Activated CD8-positive, alpha-beta T cell treated with anti-CD3 and anti-CD28 coated beads, Interleukin-2, amount 10 ng/mL, durations not matched to agents 7 days and 5 days (primary cell): ENCODE measurements around the gene PAGE2. TPM values are rescaled to one million over a fixed set of nuclear protein-coding genes. Genes with fewer than 3 reads are reported as not detected.
"Not testable (repeated sequence)": the region's sequence is repeated elsewhere in the genome, so short reads cannot be mapped to it uniquely, and the experiment has no call there.

Experiments
- ATAC-seq: fragments of 150-1000 bp; cut with Tn5 transposase; one replicate; pipeline ENCODE4 v1.10.0; 2021; ENCODE audit warnings: moderate library complexity
- CTCF ChIA-PET: fragments of 350-600 bp; sonication (Branson Sonifier 250); formaldehyde crosslinking; loops from one replicate; lab custom pipeline; 2021; ENCODE audit warnings: antibody characterized with exemption; lab: Charles Lee
- POLR2A ChIA-PET: fragments of 350-600 bp; sonication (Branson Sonifier 250); formaldehyde crosslinking; loops from one replicate; lab custom pipeline; 2021; ENCODE audit warnings: antibody characterized with exemption; lab: Charles Lee
- DNase-seq: peaks from one replicate; pipeline ENCODE4 v3.0.0-alpha.2; 2020
- H3K27ac Mint-ChIP-seq: one replicate; pipeline ENCODE4 v1.8.0; 2021; ENCODE audit warnings: mild to moderate bottlenecking, mixed read lengths
- H3K27me3 Mint-ChIP-seq: one replicate; pipeline ENCODE4 v1.8.0; 2021; ENCODE audit warnings: low read depth, mixed read lengths
- H3K36me3 Mint-ChIP-seq: one replicate; pipeline ENCODE4 v1.8.0; 2021; ENCODE audit warnings: low read depth, mixed read lengths
- H3K4me1 Mint-ChIP-seq: one replicate; pipeline ENCODE4 v1.8.0; 2021; ENCODE audit warnings: low read depth, mixed read lengths
- H3K4me3 Mint-ChIP-seq: one replicate; pipeline ENCODE4 v1.8.0; 2021; ENCODE audit warnings: mild to moderate bottlenecking, mixed read lengths
- H3K9me3 Mint-ChIP-seq: one replicate; pipeline ENCODE4 v1.8.0; 2022; ENCODE audit warnings: mixed read lengths; ENCODE audit not compliant: insufficient read depth
- total RNA-seq, 2 experiments: library from RNA; stranded (reverse); gene quantifications; one replicate each; pipeline ENCODE4 v1.2.3, GENCODE V29; 2021

Gene PAGE2
- total RNA-seq, 2 experiments from 2014 or later = not detected

DNA sequence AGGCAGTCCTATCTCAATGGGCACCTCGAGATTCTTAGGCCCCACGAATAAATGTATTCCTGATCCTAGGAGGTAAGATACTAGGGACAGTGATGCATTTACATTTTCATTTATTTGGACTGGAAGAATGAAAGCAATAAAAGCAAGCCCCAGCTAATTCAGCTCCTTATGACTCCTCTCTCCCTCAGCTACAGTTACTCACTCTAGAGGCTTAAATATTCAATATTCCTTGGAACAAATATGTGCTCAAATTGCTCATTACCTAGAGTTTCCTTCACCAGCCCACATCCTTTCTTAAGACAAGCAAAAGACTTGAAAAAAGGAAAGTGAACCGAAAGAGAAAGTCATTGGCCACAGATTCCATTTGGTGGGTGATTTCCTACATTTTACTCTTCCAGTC, 13.9 kb downstream of the PAGE2 start:
- H3K27me3 Mint-ChIP-seq = peaks cover 2% of the 10 kb centered on the region
- H3K4me1 Mint-ChIP-seq = peaks cover 6% of the 10 kb centered on the region
- ATAC-seq (no peak), DNase-seq (no peak)
- ChIA-PET CTCF (no interaction called here), POLR2A (no interaction called here)
- H3K4me3 Mint-ChIP-seq = no peak overlapping the region
- H3K36me3 Mint-ChIP-seq = no peaks in the 10 kb centered on the region
- no peaks in the 10 kb centered on the region for H3K9me3 Mint-ChIP-seq
- H3K27ac Mint-ChIP-seq = no peak overlapping the region

DNA sequence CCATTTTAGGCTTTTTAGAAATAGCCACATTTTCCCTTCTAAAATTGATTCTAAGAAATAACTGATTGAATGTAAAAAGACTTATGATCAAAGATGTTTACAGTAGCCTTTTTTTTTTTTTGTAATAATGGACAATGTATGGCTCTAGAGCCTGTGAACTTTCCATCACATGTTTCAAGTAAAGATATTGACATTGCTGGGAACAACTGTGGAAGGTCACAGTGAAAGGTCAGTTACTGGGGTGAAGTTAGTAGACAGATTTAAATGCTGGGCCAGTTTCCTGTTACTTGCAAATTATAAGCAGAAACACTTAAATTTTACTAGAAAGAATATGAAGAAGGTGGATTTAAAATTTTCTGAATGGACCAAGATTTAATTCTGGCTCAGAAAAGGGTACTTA, 18.4 kb downstream of the PAGE2 start:
- Mint-ChIP-seq H3K27ac (no peak overlapping the region), H3K27me3 (no peaks in the 10 kb centered on the region), H3K36me3 (no peaks in the 10 kb centered on the region), H3K9me3 (no peaks in the 10 kb centered on the region), H3K4me3 (no peak overlapping the region), H3K4me1 (peaks cover 6% of the 10 kb centered on the region)
- ATAC-seq (no peak), DNase-seq (no peak)
- CTCF ChIA-PET = no interaction called here
- POLR2A ChIA-PET = no interaction called here

- Mint-ChIP-seq H3K9me3 (no peaks in the 10 kb centered on the region), H3K27me3 (no peaks in the 10 kb centered on the region)
These were observed 19.1 kb downstream of the PAGE2 start for GRCh38 chrX:55107911-55108310.

GRCh38 chrX:55109306-55109705, 20.5 kb downstream of the PAGE2 start:
- Mint-ChIP-seq H3K4me3 (no peak overlapping the region), H3K36me3 (no peaks in the 10 kb centered on the region), H3K27ac (no peak overlapping the region), H3K4me1 (no peaks in the 10 kb centered on the region), H3K27me3 (no peaks in the 10 kb centered on the region), H3K9me3 (no peaks in the 10 kb centered on the region)
- ChIA-PET POLR2A (no interaction called here), CTCF (no interaction called here)
- DNase-seq = no peak
- ATAC-seq = no peak

More at GRCh38 chrX:55107911-55108310, 19.1 kb downstream of the PAGE2 start:
- POLR2A ChIA-PET = no interaction called here
- CTCF ChIA-PET = no interaction called here
- Mint-ChIP-seq H3K36me3 (no peaks in the 10 kb centered on the region), H3K27ac (no peak overlapping the region), H3K4me3 (no peak overlapping the region), H3K4me1 (peaks cover 4% of the 10 kb centered on the region)
- ATAC-seq (no peak), DNase-seq (no peak)

DNA sequence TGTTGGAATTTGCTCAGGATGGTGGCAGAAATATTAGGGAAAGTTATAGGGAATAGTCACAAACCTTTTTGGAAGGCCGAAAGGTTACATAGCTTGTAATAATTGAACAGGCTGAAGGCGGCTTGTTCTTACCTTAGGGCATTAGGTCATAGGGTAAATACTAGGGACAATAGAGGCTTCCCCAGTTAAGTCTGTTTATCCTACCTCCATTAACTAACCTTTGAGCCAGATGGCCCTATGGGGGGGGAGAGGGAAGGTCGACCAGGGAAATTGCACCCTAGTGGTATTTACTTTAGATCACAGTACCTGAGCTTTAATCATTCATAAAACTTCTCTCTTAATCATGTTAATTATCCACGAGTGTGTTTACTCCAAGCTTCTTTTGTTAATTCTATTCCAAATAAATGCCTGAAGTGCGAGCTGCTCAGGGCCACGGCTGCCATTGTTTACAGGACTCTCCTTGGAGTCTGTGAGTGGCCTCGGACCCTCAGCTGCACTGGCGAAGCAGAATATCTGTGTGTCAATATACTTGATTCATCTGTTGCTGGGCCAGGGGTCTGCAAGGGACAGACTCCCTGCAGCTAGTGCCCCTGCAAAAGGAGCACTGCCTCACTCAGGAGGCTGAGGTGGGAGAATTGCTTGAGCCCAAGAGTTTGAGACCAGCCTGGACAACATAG, 22.9 kb downstream of the PAGE2 start:
- POLR2A ChIA-PET = no interaction called here
- CTCF ChIA-PET = no interaction called here

DNA sequence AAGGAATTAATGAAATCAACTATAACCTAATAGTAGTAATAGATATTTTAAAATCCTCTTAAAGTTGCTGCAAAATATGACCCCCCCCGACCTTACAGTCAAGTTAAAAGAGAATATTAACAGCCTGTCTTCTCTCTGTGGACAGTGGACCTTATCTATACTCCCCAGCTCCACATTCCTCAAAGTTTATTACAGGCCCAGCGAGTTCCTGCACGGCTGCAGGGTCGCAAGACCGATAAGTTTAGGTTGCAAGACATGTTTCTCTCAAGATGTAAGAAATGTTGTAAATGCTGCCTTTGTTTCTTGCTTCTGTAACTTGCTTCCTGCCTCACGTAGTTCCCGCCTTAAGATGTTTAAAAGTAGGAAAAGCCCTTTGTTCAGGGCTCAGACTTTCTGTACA, 27.8 kb downstream of the PAGE2 start:
- CTCF ChIA-PET, H3K9me3 Mint-ChIP-seq, H3K27me3 Mint-ChIP-seq, H3K27ac Mint-ChIP-seq, ATAC-seq, H3K4me3 Mint-ChIP-seq, POLR2A ChIA-PET, DNase-seq, H3K36me3 Mint-ChIP-seq: not testable (repeated sequence)
- H3K4me1 Mint-ChIP-seq = peaks cover 27% of the 10 kb centered on the region

More for the DNA sequence above, 22.9 kb downstream of the PAGE2 start:
- DNase-seq (no peak), ATAC-seq (no peak)
- no peaks in the 10 kb centered on the region for H3K36me3 Mint-ChIP-seq
- H3K9me3 Mint-ChIP-seq = no peaks in the 10 kb centered on the region
- no peaks in the 10 kb centered on the region for H3K4me1 Mint-ChIP-seq
- H3K4me3 Mint-ChIP-seq = no peak overlapping the region
- H3K27ac Mint-ChIP-seq = no peak overlapping the region
- H3K27me3 Mint-ChIP-seq = no peaks in the 10 kb centered on the region

- DNase-seq (peak; percentile 44), ATAC-seq (peak; percentile 55)
- Mint-ChIP-seq H3K4me1 (peaks cover 27% of the 10 kb centered on the region), H3K27me3 (peaks cover under 1% of the 10 kb centered on the region), H3K27ac (no peak overlapping the region), H3K9me3 (no peaks in the 10 kb centered on the region), H3K4me3 (no peak overlapping the region), H3K36me3 (peaks cover 3% of the 10 kb centered on the region)
- ChIA-PET POLR2A (no interaction called here), CTCF (no interaction called here)
These were observed 29.8 kb downstream of the PAGE2 start for GRCh38 chrX:55118574-55118973.

- Mint-ChIP-seq H3K9me3 (no peaks in the 10 kb centered on the region), H3K4me1 (peaks cover 27% of the 10 kb centered on the region), H3K27me3 (peaks cover 4% of the 10 kb centered on the region), H3K4me3 (no peak overlapping the region), H3K27ac (no peak overlapping the region), H3K36me3 (peaks cover 3% of the 10 kb centered on the region)
- no peak for ATAC-seq
- no peak for DNase-seq
- CTCF ChIA-PET = interaction anchor here (1.3 kb wide), 1 partner anchor 16 kb away, joined by 6 read pairs; no protein-coding TSS in a partner anchor
- POLR2A ChIA-PET = no interaction called here
These were observed 30.5 kb downstream of the PAGE2 start for GRCh38 chrX:55119271-55119670.

DNA sequence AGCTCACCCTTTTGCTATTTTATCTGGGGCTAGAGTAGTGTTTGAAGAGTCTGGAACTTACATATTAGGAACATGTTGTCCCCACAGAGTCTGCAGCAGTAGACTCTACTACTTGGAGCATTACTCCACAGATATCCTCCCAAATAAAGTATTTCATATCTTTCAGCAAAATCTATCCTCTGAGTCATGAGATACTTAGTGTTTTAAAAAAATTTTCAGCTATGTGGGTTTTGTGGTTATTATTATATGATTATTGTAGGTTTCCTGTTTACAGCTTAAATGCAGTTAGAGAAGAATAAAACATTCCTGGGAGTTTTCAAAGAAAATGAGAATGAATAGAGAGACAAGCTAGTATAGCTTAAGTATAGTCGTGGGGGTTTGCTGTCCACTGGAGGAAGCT, 30.9 kb downstream of the PAGE2 start:
- Mint-ChIP-seq H3K27me3 (peaks cover 4% of the 10 kb centered on the region), H3K9me3 (no peaks in the 10 kb centered on the region), H3K27ac (no peak overlapping the region), H3K4me1 (peaks cover 27% of the 10 kb centered on the region), H3K4me3 (no peak overlapping the region), H3K36me3 (peaks cover 3% of the 10 kb centered on the region)
- ChIA-PET CTCF (interaction anchor here (1.3 kb wide), 1 partner anchor 15 kb away, joined by 6 read pairs; no protein-coding TSS in a partner anchor), POLR2A (no interaction called here)
- no peak for DNase-seq
- no peak for ATAC-seq

GRCh38 chrX:55120761-55121358, 32.0 kb downstream of the PAGE2 start:
- H3K4me3 Mint-ChIP-seq = no peak overlapping the region
- H3K27ac Mint-ChIP-seq = no peak overlapping the region
- H3K27me3 Mint-ChIP-seq = peaks cover 6% of the 10 kb centered on the region
- H3K36me3 Mint-ChIP-seq = peaks cover 3% of the 10 kb centered on the region
- no peak for ATAC-seq
- H3K4me1 Mint-ChIP-seq = peaks cover 27% of the 10 kb centered on the region
- POLR2A ChIA-PET = no interaction called here
- DNase-seq = no peak
- CTCF ChIA-PET = no interaction called here
- no peaks in the 10 kb centered on the region for H3K9me3 Mint-ChIP-seq

GRCh38 chrX:55123900-55124299, 35.1 kb downstream of the PAGE2 start:
- H3K27me3 Mint-ChIP-seq = peaks cover 10% of the 10 kb centered on the region
- ATAC-seq (no peak), DNase-seq (no peak)
- H3K4me1 Mint-ChIP-seq = peaks cover 17% of the 10 kb centered on the region
- H3K36me3 Mint-ChIP-seq = no peaks in the 10 kb centered on the region
- no peak overlapping the region for H3K27ac Mint-ChIP-seq
- no peak overlapping the region for H3K4me3 Mint-ChIP-seq
- no peaks in the 10 kb centered on the region for H3K9me3 Mint-ChIP-seq
- ChIA-PET CTCF (no interaction called here), POLR2A (no interaction called here)

DNA sequence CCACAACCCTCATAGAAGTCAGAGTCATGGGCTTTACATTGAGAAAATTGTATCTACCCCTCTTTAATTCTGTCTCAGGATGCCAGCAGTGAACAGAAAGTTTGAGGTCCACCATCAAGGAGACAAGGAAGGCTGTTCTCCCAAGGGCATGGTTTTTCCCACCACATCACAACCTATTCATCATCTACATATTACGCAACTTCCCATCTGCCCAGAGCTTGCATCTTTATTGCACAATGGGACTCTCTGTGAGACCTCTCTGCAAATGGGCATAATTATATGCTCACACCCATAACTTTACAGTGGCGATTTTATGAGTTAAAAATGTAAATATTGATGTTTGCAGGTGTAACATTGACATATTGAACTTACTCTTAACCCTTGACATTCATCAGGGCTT, 38.9 kb downstream of the PAGE2 start:
- H3K4me3 Mint-ChIP-seq = no peak overlapping the region
- CTCF ChIA-PET = no interaction called here
- DNase-seq (no peak), ATAC-seq (no peak)
- H3K27ac Mint-ChIP-seq = no peak overlapping the region
- H3K36me3 Mint-ChIP-seq = no peaks in the 10 kb centered on the region
- no peaks in the 10 kb centered on the region for H3K4me1 Mint-ChIP-seq
- no peaks in the 10 kb centered on the region for H3K9me3 Mint-ChIP-seq
- H3K27me3 Mint-ChIP-seq = peaks cover 13% of the 10 kb centered on the region
- POLR2A ChIA-PET = no interaction called here
